Suprapubic skin (tissue), 3 donors: ENCODE measurements around the gene NRCAM.

Source experiments
- CTCF ChIP-seq, 2 donors: fragments of 200-600 bp in 1 of 2; fragments of 450-650 bp in 1 of 2; sonication (generic) in 1 of 2; IDR thresholded peaks; one replicate each; pipeline ENCODE4 v1.5.1; 2016 to 2019; ENCODE audit warnings: antibody characterized with exemption in 2 of 2, mild to moderate bottlenecking in 1 of 2, moderate library complexity in 1 of 2
- POLR2A ChIP-seq, 2 donors: fragments of 450-650 bp; IDR thresholded peaks; one replicate each; pipeline ENCODE4 v1.6.1; 2017; ENCODE audit warnings: antibody characterized with exemption in 2 of 2, mild to moderate bottlenecking in 2 of 2, moderate library complexity in 2 of 2

GRCh38 chr7:108455998-108456677 is at the start of gene NRCAM:
- TF ChIP-seq CTCF (IDR thresholded peaks at IDR 0.05) (no peak), POLR2A (IDR thresholded peaks at IDR 0.05) (no peak)
